Fibroblast of peridontal ligament (primary cell): ENCODE measurements around the gene KCTD6.

Experiments used
- DNase-seq: peaks from one replicate; pipeline ENCODE4 v3.0.0-alpha.2; 2010; ENCODE audit errors: extremely low read depth

The KCTD6 gene

GRCh38 chr3:58485801-58486435 is 6.0 kb upstream of the KCTD6 start:
- no peak for DNase-seq

- peak; percentile 59 for DNase-seq
Observed at GRCh38 chr3:58487140-58487886, 4.6 kb upstream of the KCTD6 start.

- DNase-seq = no peak
Observed at GRCh38 chr3:58488967-58489366, 2.9 kb upstream of the KCTD6 start.

GRCh38 chr3:58490860-58491501 is 915 bp upstream of the KCTD6 start:
- DNase-seq = no peak

GRCh38 chr3:58492494-58492905 is 604 bp downstream of the KCTD6 start:
- DNase-seq = no peak

GRCh38 chr3:58494107-58494506 is 2.2 kb downstream of the KCTD6 start:
- peak; percentile 47 for DNase-seq

GRCh38 chr3:58495101-58495500 is 3.2 kb downstream of the KCTD6 start:
- peak; percentile 33 for DNase-seq

GRCh38 chr3:58496206-58496857 is 4.4 kb downstream of the KCTD6 start:
- no peak for DNase-seq

GRCh38 chr3:58497097-58497496 is 5.2 kb downstream of the KCTD6 start:
- peak; percentile 19 for DNase-seq

GRCh38 chr3:58502872-58503271 is 11.0 kb downstream of the KCTD6 start:
- no peak for DNase-seq

GRCh38 chr3:58507356-58508078 is 15.6 kb downstream of the KCTD6 start:
- no peak for DNase-seq

- no peak for DNase-seq
Observed at GRCh38 chr3:58508437-58508836, 16.5 kb downstream of the KCTD6 start.

GRCh38 chr3:58514405-58514804 is 22.5 kb downstream of the KCTD6 start:
- DNase-seq = no peak

- DNase-seq = no peak
Observed at GRCh38 chr3:58518291-58518789, 26.4 kb downstream of the KCTD6 start.

GRCh38 chr3:58519668-58520402 is 27.9 kb downstream of the KCTD6 start:
- no peak for DNase-seq

- DNase-seq = no peak
Observed at GRCh38 chr3:58520403-58521335, 28.8 kb downstream of the KCTD6 start.

- DNase-seq = no peak
Observed at GRCh38 chr3:58521336-58521670, 29.4 kb downstream of the KCTD6 start.

GRCh38 chr3:58521917-58522631 is 30.2 kb downstream of the KCTD6 start:
- no peak for DNase-seq

- DNase-seq = no peak
Observed at GRCh38 chr3:58522759-58523425, 31.0 kb downstream of the KCTD6 start.
